H1 (cell line): Measurements from ENCODE around the gene MIGA1. TPM values are rescaled to one million over a fixed set of nuclear protein-coding genes. Genes with fewer than 3 reads are reported as not detected.
"Not testable (repeated sequence)": the region's sequence is repeated elsewhere in the genome, so short reads cannot be mapped to it uniquely, and the experiment has no call there.

Experiments used
- CTCF ChIA-PET: fragments of 300-600 bp; sonication (Branson Sonifier 250); formaldehyde crosslinking; loops from one replicate; lab custom pipeline; 2021; ENCODE audit not compliant: partially characterized antibody; lab: Charles Lee
- POLR2A ChIA-PET: fragments of 300-600 bp; sonication (Branson Sonifier 250); formaldehyde crosslinking; loops from one replicate; lab custom pipeline; 2021; ENCODE audit warnings: inconsistent platforms; ENCODE audit not compliant: partially characterized antibody; lab: Charles Lee
- DNase-seq, 2 experiments: peaks; one replicate each; pipeline versions ENCODE4 v3.0.0 to v3.0.0-alpha.2; 2010 to 2022; ENCODE audit warnings: low spot score in 2 of 2, low read depth in 1 of 2, mixed read lengths in 1 of 2
- FAIRE-seq: peaks from 2 replicates; lab custom pipeline; 2011; peaks lifted over from hg19 to GRCh38; lab: Jason Lieb, UNC
- H2AFZ ChIP-seq: 2 replicates; pipeline ENCODE4 v1.8.1; 2012; ENCODE audit warnings: low read length, inconsistent platforms
- H2AK5ac ChIP-seq: 2 replicates; pipeline ENCODE4 v1.6.1; 2013; ENCODE audit warnings: low read depth, low read length
- H2BK120ac ChIP-seq: replicated peaks from 2 replicates; pipeline ENCODE3; 2013; ENCODE audit warnings: low read depth, low read length, inconsistent platforms
- H2BK12ac ChIP-seq: 2 replicates; pipeline ENCODE4 v1.6.1; 2013; ENCODE audit warnings: low read depth, low read length
- H2BK15ac ChIP-seq: 2 replicates; pipeline ENCODE4 v1.6.1; 2013; ENCODE audit warnings: low read length
- H2BK20ac ChIP-seq: 2 replicates; pipeline ENCODE4 v1.6.1; 2013; ENCODE audit warnings: low read length
- H2BK5ac ChIP-seq: 2 replicates; pipeline ENCODE4 v1.6.1; 2013; ENCODE audit warnings: low read depth, low read length
- H3K14ac ChIP-seq: 2 replicates; pipeline ENCODE4 v1.6.1; 2013; ENCODE audit warnings: inconsistent platforms; ENCODE audit not compliant: insufficient read length
- H3K18ac ChIP-seq: 2 replicates; pipeline ENCODE4 v1.6.1; 2013; ENCODE audit warnings: low read length; ENCODE audit errors: extremely low read depth
- H3K23ac ChIP-seq: 2 replicates; pipeline ENCODE4 v1.6.1; 2013; ENCODE audit warnings: inconsistent platforms; ENCODE audit not compliant: insufficient read length
- H3K23me2 ChIP-seq: 2 replicates; pipeline ENCODE4 v1.6.1; 2013; ENCODE audit warnings: low read depth, low read length
- H3K27ac ChIP-seq: 2 replicates; pipeline ENCODE4 v1.6.1; 2011; ENCODE audit warnings: low read depth, low read length, inconsistent platforms
- H3K27me3 ChIP-seq, 4 experiments: replicated peaks in 1 of 4; 1 replicate in 1 of 4; 2 replicates in 3 of 4; pipeline versions ENCODE4 v1.6.1 to v1.8.1; 2011 to 2013; ENCODE audit warnings: low read length in 3 of 4, mild to moderate bottlenecking in 3 of 4, inconsistent platforms in 2 of 4, mixed read lengths in 2 of 4, moderate library complexity in 1 of 4; ENCODE audit not compliant: control insufficient read depth in 3 of 4, insufficient read depth in 3 of 4; ENCODE audit errors: extremely low read depth in 1 of 4
- H3K36me3 ChIP-seq, 4 experiments: 2 replicates each; pipeline versions ENCODE4 v1.6.1 to v1.8.1; 2011 to 2013; ENCODE audit warnings: mild to moderate bottlenecking in 4 of 4, low read length in 3 of 4, moderate library complexity in 2 of 4, control low read depth in 1 of 4, inconsistent platforms in 1 of 4; ENCODE audit not compliant: insufficient read depth in 4 of 4, control insufficient read depth in 2 of 4
- H3K4ac ChIP-seq: replicated peaks from 2 replicates; pipeline ENCODE3; 2013; ENCODE audit warnings: low read length, low read depth, mixed read lengths, inconsistent platforms; ENCODE audit not compliant: insufficient read length
- H3K4me1 ChIP-seq, 4 experiments: replicated peaks in 1 of 4; 1 replicate in 1 of 4; 2 replicates in 3 of 4; pipeline versions ENCODE4 v1.6.1 to v1.8.1; 2011 to 2013; ENCODE audit warnings: low read length in 3 of 4, inconsistent platforms in 2 of 4, mixed read lengths in 1 of 4; ENCODE audit not compliant: insufficient read depth in 4 of 4, control insufficient read depth in 3 of 4
- H3K4me2 ChIP-seq, 2 experiments: 2 replicates each; pipeline versions ENCODE4 v1.6.1 to v1.8.1; 2011 to 2013; ENCODE audit warnings: low read depth in 2 of 2, low read length in 2 of 2, control low read depth in 1 of 2, inconsistent platforms in 1 of 2, mild to moderate bottlenecking in 1 of 2; ENCODE audit not compliant: insufficient read depth in 1 of 2
- H3K4me3 ChIP-seq, 4 experiments: fragments of 200-600, 300-600 bp in 1 of 4; sonication (generic), shearing (Covaris generic), sonication (Bioruptor Twin) in 1 of 4; 2 replicates each; pipeline versions ENCODE4 v1.5.1 to v1.8.1; 2011 to 2016; ENCODE audit warnings: low read length in 4 of 4, low read depth in 3 of 4, control low read depth in 2 of 4, inconsistent platforms in 2 of 4, mild to moderate bottlenecking in 2 of 4, mixed read lengths in 1 of 4, moderate library complexity in 1 of 4; ENCODE audit not compliant: insufficient read depth in 2 of 4; ENCODE audit errors: extremely low read depth in 1 of 4
- H3K56ac ChIP-seq: replicated peaks from 2 replicates; pipeline ENCODE3; 2013; ENCODE audit warnings: low read depth, mild to moderate bottlenecking, mixed read lengths, low read length, inconsistent platforms; ENCODE audit not compliant: insufficient read length
- H3K79me1 ChIP-seq: 2 replicates; pipeline ENCODE4 v1.6.1; 2013; ENCODE audit warnings: low read depth, low read length, control low read depth
- H3K79me2 ChIP-seq, 2 experiments: 2 replicates each; pipeline versions ENCODE4 v1.6.1 to v1.8.1; 2012 to 2013; ENCODE audit warnings: low read length in 2 of 2, mild to moderate bottlenecking in 2 of 2, inconsistent platforms in 1 of 2; ENCODE audit not compliant: insufficient read depth in 2 of 2, control insufficient read depth in 1 of 2
- H3K9ac ChIP-seq, 4 experiments: replicated peaks in 1 of 4; 1 replicate in 1 of 4; 2 replicates in 3 of 4; pipeline versions ENCODE4 v1.6.1 to v1.8.1; 2011 to 2013; ENCODE audit warnings: low read depth in 3 of 4, low read length in 3 of 4, control low read depth in 2 of 4, mild to moderate bottlenecking in 2 of 4, moderate library complexity in 2 of 4, inconsistent platforms in 1 of 4; ENCODE audit errors: extremely low read depth in 1 of 4
- H3K9me3 ChIP-seq, 2 experiments: 2 replicates each; pipeline versions ENCODE4 v1.6.1 to v1.8.1; 2012 to 2013; ENCODE audit warnings: mild to moderate bottlenecking in 2 of 2, moderate library complexity in 2 of 2, control low read depth in 1 of 2, inconsistent platforms in 1 of 2, low read depth in 1 of 2, low read length in 1 of 2, mixed read lengths in 1 of 2; ENCODE audit not compliant: insufficient read depth in 2 of 2
- H4K20me1 ChIP-seq, 2 experiments: replicated peaks in 1 of 2; 2 replicates each; pipeline versions ENCODE3 to v1.8.1; 2011 to 2013; ENCODE audit warnings: inconsistent platforms in 2 of 2, low read length in 2 of 2, mild to moderate bottlenecking in 1 of 2; ENCODE audit not compliant: insufficient read depth in 2 of 2, control insufficient read depth in 1 of 2
- H4K5ac ChIP-seq: 2 replicates; pipeline ENCODE4 v1.6.1; 2013; ENCODE audit warnings: low read length, low read depth, mixed read lengths, inconsistent platforms; ENCODE audit not compliant: insufficient read length
- H4K8ac ChIP-seq: 2 replicates; pipeline ENCODE4 v1.8.0; 2013; ENCODE audit warnings: mild to moderate bottlenecking, moderate library complexity, low read length, inconsistent platforms; ENCODE audit not compliant: insufficient read depth; ENCODE audit errors: extremely low read depth
- H4K91ac ChIP-seq: replicated peaks from 2 replicates; pipeline ENCODE3; 2013; ENCODE audit warnings: low read length, mixed read lengths, inconsistent platforms; ENCODE audit not compliant: insufficient read length
- WGBS, 2 experiments: shearing (Covaris generic) in 1 of 2; methylation state at CpG; one replicate each; pipeline versions ENCODE4 v1.1.6 to v1.1.7; 2013 to 2015; ENCODE audit warnings: low lambda C conversion rate in 2 of 2, mixed read lengths in 2 of 2, inconsistent platforms in 1 of 2, low coverage in 1 of 2, missing lambda C conversion rate in 1 of 2; ENCODE audit not compliant: insufficient replicate concordance in 2 of 2, insufficient coverage in 1 of 2, insufficient read length in 1 of 2; ENCODE audit errors: extremely low coverage in 1 of 2, missing lambda C conversion rate in 1 of 2; 5-methylcytosine and 5-hydroxymethylcytosine counted together
- polyA plus RNA-seq, 7 experiments: library from polyadenylated mRNA; depleted of rRNA in 3 of 7; stranded (reverse) in 5 of 7; unstranded in 2 of 7; fragments of >200 nt in 5 of 7; fragments of 200-250 nt in 2 of 7; gene quantifications; 1 replicate in 5 of 7; 2 replicates in 1 of 7; 4 replicates in 1 of 7; pipeline versions ENCODE4 v1.2.1 to v1.2.3, GENCODE V29; 2011 to 2013; ENCODE audit warnings: missing spikeins in 2 of 7, mixed read lengths in 2 of 7
- total RNA-seq: library from RNA; stranded (reverse); fragmentation: NEBNext Ultra II Directional; extraction: Animal tissue kit (Norgen Biotek cat#: 25700); gene quantifications from 2 replicates; pipeline ENCODE4 v1.2.1, GENCODE V29; 2021

MIGA1 gene
- total and polyA plus RNA-seq, 2 of the 8 experiments (the other 6 are each of a cell fraction or from before 2014, with no cell fraction given), result 0.95 to 7.0 TPM

DNA sequence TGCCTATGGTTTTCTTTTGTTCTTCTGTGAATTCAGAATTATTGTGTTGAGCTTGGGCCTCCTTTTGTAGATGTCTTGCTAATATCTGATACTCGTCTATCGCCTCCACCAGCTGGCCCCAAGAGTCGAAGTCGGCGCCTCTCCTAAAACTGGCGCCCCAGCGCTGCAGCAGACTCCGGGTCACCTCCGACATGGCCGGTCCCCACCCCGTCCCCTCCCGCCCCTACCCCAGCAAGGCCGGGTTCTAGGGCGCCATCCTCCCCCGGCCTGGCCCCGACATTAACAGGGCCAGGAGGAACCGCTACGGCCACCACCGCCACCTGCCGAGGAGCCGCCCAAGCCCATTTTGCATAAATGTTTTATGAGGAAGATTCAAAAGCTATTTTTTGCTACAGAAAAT lies 32.1 kb downstream of the MIGA1 start:
- H3K9me3 ChIP-seq, CTCF ChIA-PET, H3K56ac ChIP-seq, H3K4me3 ChIP-seq, POLR2A ChIA-PET, H3K4me1 ChIP-seq, H2BK15ac ChIP-seq, H3K27ac ChIP-seq, H3K23ac ChIP-seq, H3K79me1 ChIP-seq, DNase-seq, H4K91ac ChIP-seq, H3K4ac ChIP-seq, H3K14ac ChIP-seq, H2AFZ ChIP-seq, H3K9ac ChIP-seq, FAIRE-seq, H2BK120ac ChIP-seq, H3K27me3 ChIP-seq, H3K4me2 ChIP-seq, H4K20me1 ChIP-seq, H2AK5ac ChIP-seq, H3K79me2 ChIP-seq, H3K18ac ChIP-seq, H3K23me2 ChIP-seq, H2BK20ac ChIP-seq, H4K5ac ChIP-seq, H4K8ac ChIP-seq, H2BK12ac ChIP-seq, H2BK5ac ChIP-seq: not testable (repeated sequence)
- WGBS, 2 experiments, result 80% methylated on average over 1 of the region's 21 CpGs; no CpG with 5 or more reads in 1 of the 2 experiments
- H3K36me3 ChIP-seq, result peaks cover 0 to 18% (median 6%) of the 10 kb centered on the region in 4 experiments; a peak in 4 of 8 replicates
